ENCODE measurements around the gene PRDM16. TPM values are rescaled to one million over a fixed set of nuclear protein-coding genes. Genes with fewer than 3 reads are reported as not detected.

The PRDM16 gene
- total and polyA plus RNA-seq, 2 of the 4 experiments (the other 2 are of a cell fraction): 0.02 TPM; not detected in 1

DNA sequence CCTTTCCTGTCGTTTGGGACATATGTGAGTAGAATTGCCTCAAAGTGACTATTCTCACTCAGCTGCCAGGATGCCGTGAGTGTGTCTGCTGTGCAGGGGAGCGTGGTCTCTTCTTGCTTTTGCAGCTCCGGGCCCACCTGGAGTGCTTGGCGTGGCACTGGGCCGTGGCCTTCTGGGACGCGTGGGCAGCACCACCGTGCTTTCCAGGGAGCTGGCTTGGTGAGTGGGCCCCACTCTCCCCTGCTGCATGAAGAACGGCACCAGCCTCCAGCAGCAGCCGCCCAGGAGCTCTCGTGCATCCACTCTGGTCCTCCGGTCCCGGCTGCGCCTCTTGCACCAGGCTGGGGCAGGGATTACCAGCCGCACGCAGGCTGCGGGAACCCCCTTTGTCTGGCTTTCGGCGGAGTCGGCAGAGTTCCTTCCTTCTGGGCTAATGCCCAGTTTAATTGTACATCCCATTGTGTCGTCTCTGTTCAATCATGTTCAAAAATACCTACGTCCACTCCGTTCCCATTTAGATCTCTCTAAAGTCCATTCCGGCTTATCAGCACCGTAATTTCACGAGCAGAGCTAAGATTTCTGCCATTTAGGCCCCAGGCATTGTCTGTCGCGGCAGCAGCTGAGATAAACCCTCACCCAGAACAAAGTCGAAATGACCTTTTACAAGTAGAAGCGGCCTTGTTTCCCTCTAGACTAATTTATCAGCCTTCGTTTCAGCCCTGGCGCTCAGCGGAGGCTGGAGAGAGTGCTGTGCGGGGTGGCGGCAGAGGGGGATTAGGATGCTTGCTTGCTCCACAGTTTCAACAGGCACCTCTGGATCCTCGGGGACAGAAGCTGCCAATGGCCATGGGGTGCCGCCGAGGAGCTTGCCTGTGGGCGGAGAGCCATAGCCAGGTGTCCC lies 129.6 kb downstream of the PRDM16 start:
- Histone ChIP-seq H3K27me3 (ENCODE audit: control insufficient read depth, insufficient read depth, low read length) (no peaks in the 10 kb centered on the region), H4K20me1 (ENCODE audit: insufficient read depth, low read length) (no peaks in the 10 kb centered on the region), H2BK120ac (ENCODE audit: low read depth, low read length) (no peak overlapping the region), H2AFZ (replicated peaks; ENCODE audit: low read length, poor library complexity) (no peak overlapping the region), H3K14ac (replicated peaks; ENCODE audit: low read depth, low read length) (no peak overlapping the region), H3K4me2 (ENCODE audit: low read depth, low read length) (no peak overlapping the region), H2BK5ac (ENCODE audit: low read depth, low read length, poor library complexity, severe bottlenecking) (no peak overlapping the region), H3K79me1 (ENCODE audit: low read depth in 1 of 2, low read length in 2 of 2) (no peaks in the 10 kb centered on the region), H3K56ac (ENCODE audit: extremely low read depth, insufficient read depth, low read length) (no peak overlapping the region), H3K4me3 (ENCODE audit: insufficient read depth, low read depth, low read length) (no peak overlapping the region), H4K91ac (ENCODE audit: insufficient read depth, low read depth, low read length) (no peak overlapping the region), H3K23ac (ENCODE audit: low read depth, low read length) (no peak overlapping the region), H3K9ac (ENCODE audit: low read depth, low read length) (no peak overlapping the region), H3K18ac (ENCODE audit: low read depth, low read length) (no peak overlapping the region), H2AK5ac (ENCODE audit: low read depth, low read length) (no peak overlapping the region), H3K9me1 (ENCODE audit: insufficient read depth, low read length) (no peaks in the 10 kb centered on the region), H2BK20ac (ENCODE audit: low read depth, low read length) (no peak overlapping the region), H3K4me1 (ENCODE audit: control insufficient read depth, insufficient read depth, low read length) (no peaks in the 10 kb centered on the region), H4K8ac (ENCODE audit: low read depth in 2 of 2, low read length in 2 of 2) (no peak overlapping the region), H2BK15ac (ENCODE audit: low read depth, low read length) (no peak overlapping the region), H2AK9ac (replicated peaks; ENCODE audit: low read depth, low read length, poor library complexity) (no peak overlapping the region), H3K4ac (ENCODE audit: low read depth, low read length) (no peak overlapping the region), H4K5ac (ENCODE audit: low read depth, low read length) (no peak overlapping the region), H3K9me3 (ENCODE audit: control insufficient read depth, insufficient read depth, low read length) (peaks cover 41% of the 10 kb centered on the region), H3K27ac (ENCODE audit: insufficient read depth, low read length) (no peak overlapping the region), H3K36me3 (ENCODE audit: control insufficient read depth, insufficient read depth, low read length) (no peaks in the 10 kb centered on the region)
- ChIA-PET POLR2A (ENCODE audit: unreplicated experiment) (no interaction called here), CTCF (no interaction called here)
- DNase-seq (no peak), ATAC-seq (ENCODE audit: low read depth) (no peak)
- intact Hi-C loops (cut with micrococcal nuclease): no loop called here
- TF ChIP-seq, protein P1, sequence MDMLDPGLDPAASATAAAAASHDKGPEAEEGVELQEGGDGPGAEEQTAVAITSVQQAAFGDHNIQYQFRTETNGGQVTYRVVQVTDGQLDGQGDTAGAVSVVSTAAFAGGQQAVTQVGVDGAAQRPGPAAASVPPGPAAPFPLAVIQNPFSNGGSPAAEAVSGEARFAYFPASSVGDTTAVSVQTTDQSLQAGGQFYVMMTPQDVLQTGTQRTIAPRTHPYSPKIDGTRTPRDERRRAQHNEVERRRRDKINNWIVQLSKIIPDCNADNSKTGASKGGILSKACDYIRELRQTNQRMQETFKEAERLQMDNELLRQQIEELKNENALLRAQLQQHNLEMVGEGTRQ (IDR thresholded peaks at IDR 0.05; ENCODE audit: low read depth, low read length): no peak
- TF ChIP-seq BHLHE40 (IDR thresholded peaks at IDR 0.05; ENCODE audit: low read depth, low read length) (no peak), MXI1 (IDR thresholded peaks at IDR 0.05; ENCODE audit: borderline replicate concordance, low read depth, low read length) (no peak), RFX5 (IDR thresholded peaks at IDR 0.05; ENCODE audit: low read depth, low read length) (no peak), FOS (IDR thresholded peaks at IDR 0.05; ENCODE audit: low read depth, low read length) (no peak)
- WGBS, 2 experiments (ENCODE audit: extremely low coverage in 2 of 2, insufficient read length in 1 of 2): 71% methylated on average over 24 of the region's 40 CpGs; no CpG with 5 or more reads in 1 of the 2 experiments
- no TSS peak for BruUV-seq (replicated peaks)
- in situ Hi-C loops (cut with MboI; ENCODE audit: low sequenced_read_pairs): no loop called here
- dilution Hi-C loops (cut with HindIII; ENCODE audit: low sequenced_read_pairs, unreplicated experiment): no loop called here
